Measurements from ENCODE around the gene TUBGCP3.

DNA sequence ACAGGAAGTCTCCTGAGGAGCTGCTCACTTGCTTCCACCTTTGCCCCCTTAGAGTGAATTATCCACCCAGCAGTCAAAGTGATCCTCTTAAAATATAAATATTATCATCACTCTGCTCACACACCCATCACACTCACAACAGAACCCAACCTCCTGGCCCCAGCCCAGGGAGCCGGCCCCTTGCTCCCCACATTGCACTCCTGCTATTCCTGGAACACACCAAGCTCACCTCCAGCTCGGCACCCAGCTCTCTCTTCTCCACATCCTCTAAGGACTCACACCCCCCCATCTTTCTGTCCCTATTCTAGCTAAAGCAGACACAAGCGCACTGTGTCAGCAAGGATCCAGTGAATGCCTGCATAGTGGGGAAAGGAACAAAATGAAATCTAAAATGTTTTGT lies 7.0 kb downstream of the TUBGCP3 start:
- TF ChIP-seq, protein P1, sequence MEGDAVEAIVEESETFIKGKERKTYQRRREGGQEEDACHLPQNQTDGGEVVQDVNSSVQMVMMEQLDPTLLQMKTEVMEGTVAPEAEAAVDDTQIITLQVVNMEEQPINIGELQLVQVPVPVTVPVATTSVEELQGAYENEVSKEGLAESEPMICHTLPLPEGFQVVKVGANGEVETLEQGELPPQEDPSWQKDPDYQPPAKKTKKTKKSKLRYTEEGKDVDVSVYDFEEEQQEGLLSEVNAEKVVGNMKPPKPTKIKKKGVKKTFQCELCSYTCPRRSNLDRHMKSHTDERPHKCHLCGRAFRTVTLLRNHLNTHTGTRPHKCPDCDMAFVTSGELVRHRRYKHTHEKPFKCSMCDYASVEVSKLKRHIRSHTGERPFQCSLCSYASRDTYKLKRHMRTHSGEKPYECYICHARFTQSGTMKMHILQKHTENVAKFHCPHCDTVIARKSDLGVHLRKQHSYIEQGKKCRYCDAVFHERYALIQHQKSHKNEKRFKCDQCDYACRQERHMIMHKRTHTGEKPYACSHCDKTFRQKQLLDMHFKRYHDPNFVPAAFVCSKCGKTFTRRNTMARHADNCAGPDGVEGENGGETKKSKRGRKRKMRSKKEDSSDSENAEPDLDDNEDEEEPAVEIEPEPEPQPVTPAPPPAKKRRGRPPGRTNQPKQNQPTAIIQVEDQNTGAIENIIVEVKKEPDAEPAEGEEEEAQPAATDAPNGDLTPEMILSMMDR (IDR thresholded peaks at IDR 0.05): no peak
- TF ChIP-seq POLR2A (IDR thresholded peaks at IDR 0.05): no peak
